Stimulated activated CD4-positive, alpha-beta T cell treated with anti-CD3 and anti-CD28 coated beads, Interleukin-1b, Interleukin-23, amount 100 ng/mL, for 24 hours (primary cell): ENCODE measurements around the gene ALPI.

Experiments used
- DNase-seq, 4 experiments: peaks; one replicate each; pipeline ENCODE4 v3.0.0-alpha.2; 2020; ENCODE audit warnings: low read depth in 4 of 4, low spot score in 1 of 4

Gene ALPI

GRCh38 chr2:232483923-232484627 lies 28.1 kb downstream of the ALPI start:
- no peak for DNase-seq

- no peak for DNase-seq
Measured at GRCh38 chr2:232484628-232485347, 28.8 kb downstream of the ALPI start.

GRCh38 chr2:232485348-232485756 lies 29.4 kb downstream of the ALPI start:
- no peak for DNase-seq

DNA sequence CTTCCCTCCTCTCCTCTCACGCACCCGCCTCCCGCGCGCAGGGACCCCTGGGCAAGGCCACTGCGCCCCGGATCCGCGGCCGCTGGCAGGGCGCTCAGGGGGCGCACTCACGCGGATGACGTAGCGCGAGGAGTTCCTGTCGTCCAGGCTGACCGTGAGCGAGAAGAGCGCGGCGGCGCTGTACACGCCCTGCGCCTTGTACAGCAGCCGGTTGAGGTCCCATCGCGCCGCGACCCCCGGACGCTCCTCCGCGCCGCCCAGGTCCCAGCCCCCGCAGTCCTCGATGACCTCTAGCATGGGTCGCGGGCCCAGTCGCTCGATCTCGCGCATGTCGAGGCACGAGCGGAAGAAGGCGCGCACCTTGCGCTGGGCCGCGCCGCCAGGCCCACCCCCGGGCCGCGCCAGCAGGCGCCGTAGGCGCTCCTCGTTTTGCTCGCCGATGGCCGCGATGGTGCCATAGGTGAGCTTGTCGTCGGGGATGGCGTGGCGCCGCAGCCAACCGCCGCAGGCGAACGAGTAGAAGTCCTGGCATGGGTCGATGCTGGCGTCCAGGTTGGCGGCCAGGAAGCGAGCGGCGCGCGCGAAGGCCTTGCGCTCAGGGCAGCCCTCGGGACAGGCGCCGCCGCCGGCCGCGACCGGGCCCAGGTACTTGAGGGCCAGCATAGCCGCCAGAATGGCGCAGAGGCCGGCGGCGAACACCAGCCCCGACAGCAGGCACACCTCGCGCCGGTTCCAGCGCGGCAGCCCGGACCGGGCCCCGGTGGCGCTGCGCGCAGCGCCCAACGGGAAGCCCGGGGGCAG lies 30.0 kb downstream of the ALPI start:
- no peak for DNase-seq

- no peak for DNase-seq
Measured at GRCh38 chr2:232486558-232487384, 30.8 kb downstream of the ALPI start.

GRCh38 chr2:232487385-232488096 lies 31.6 kb downstream of the ALPI start, which contains the start of gene ECEL1:
ECEL1 (minus strand) TSS chr2:232487834; CDS start chr2:232486653, 1,181 bp downstream.
- DNase-seq, result no peak

- DNase-seq, result no peak
Measured at GRCh38 chr2:232488097-232488711, 32.3 kb downstream of the ALPI start.

- no peak for DNase-seq
Measured at GRCh38 chr2:232488721-232489300, 32.9 kb downstream of the ALPI start.

GRCh38 chr2:232489516-232490220 lies 33.7 kb downstream of the ALPI start:
- DNase-seq, result no peak

DNA sequence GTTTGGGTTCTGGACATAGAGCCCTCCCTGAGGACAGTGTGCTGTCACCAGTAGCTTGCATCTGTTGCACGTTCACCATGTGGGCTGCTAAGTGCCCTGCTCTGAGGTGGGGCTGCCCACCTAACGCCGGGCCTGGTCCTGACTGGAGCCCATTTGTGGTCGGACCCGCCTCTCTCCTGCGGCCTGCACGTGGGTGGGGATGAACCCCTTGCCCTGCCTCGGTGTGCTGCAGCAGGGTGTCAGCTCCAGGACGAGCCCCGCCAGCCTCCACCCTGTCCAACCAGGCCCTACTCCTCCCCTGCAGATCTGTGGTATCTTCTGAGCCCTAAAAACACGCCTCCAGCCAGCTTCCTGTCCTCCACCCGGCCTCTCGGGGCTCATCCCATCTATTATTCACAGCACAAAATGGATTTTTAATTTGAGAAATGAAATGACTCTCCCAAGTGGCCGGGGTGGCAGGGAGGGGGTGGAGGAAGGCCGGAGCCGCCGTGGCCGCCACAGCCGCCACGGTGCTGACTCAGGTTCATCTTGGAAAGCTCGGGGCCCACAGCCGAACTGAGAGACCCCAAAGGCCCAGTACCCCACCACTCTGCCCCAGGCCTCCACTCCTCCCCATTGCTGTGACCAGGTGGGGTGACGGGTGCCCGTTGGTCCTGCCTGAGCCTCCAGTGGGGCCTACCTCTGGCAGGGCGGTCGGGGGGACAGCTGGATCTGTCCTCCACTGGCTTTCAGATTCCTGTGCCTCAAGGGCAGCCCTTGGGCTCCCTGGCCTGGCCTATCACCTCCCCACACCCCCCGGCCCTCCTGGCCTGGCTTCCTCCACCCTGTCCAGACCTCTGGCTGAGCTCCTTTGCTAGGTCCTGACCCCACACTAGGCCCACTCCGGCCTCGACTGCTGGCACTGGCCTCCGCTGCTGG lies 34.5 kb downstream of the ALPI start:
- DNase-seq, result no peak

DNA sequence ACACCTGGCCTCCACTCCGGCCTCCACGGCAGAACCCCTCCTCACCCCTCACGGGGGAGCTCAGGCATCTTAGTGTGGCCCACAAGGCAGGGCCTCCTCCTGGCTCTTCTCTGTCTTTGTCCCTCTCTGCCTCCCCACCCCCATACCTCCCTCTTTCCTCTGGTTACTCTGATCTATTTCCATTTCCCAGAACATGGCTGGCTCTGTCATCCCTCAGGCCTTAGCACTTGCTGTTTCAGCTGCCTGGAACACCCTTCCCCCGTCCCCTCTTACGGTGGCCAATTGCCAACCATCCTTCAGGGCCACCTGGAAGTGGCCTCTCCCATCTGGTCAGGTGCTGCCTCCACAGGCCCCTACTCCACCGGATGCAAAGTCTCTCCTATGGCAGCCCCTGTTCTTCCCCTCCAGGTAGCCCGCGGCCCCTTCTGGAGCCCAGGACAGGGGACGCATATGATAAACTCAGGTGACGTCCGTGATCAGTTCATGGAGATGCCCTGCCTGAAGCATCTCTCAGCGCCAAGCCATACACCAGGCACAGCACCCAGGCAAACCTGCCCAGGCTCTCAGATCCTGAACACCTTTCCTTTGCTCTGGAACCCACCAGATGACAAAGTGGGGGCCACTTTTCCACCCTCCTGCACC lies 35.3 kb downstream of the ALPI start:
- DNase-seq, result no peak

GRCh38 chr2:232492236-232492848 lies 36.4 kb downstream of the ALPI start:
- DNase-seq, result no peak

DNA sequence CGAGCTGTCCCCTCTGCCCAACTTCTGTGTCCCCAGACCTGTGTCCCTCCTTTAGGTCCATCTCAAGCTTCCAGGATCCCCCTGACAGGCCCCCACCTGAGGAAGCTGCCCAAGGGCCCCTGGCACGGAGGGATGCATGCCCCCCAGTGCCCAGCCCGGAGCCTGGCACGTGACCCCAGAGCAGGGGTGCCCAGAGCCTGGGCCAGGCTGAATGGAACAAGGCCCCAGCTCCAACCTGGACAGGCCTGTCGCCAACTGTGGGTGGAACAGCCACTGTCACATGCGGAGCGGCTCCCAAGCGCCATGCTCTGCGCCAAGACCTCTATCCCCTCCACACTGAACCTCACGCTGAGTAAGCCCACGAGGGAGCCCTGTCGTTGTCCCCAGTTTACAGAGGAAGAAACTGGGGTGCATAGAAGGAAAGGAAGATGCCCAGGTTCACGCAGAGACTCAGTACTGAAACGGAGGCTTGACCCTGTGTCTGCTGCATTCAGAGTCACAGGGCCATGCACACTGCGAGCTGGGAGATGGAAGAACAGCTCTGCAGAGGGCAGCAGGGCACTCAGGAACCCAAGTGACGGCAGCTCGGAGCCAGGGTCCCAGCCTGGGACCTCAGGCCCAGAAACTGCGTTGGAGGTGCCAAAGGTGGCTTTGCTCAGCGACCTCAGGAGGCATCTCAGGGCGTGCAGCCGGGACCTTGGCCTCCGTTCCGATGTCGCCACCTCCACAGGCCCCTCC lies 37.2 kb downstream of the ALPI start:
- no peak for DNase-seq

- DNase-seq, result no peak
Measured at GRCh38 chr2:232493701-232494474, 37.9 kb downstream of the ALPI start.

DNA sequence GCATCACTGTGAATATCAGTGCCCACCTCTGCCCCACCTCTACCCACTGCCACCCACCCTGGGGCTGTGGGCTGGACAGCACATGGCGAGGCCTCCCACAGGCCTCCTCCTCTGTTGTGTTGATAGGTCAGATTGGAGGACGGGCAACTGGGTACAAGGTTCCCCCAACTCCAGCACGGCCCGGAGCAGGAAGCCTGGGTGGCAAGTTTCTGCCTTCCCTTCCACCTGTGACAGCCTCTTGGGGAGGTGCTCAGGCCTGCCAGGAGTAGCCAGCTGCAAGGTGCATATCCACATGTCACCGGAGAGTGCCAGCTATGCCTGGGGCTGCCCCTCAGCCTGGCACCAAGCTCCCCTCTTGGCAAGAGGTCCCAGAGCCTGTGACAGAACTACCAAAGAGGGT lies 38.6 kb downstream of the ALPI start:
- no peak for DNase-seq
